Hepatocyte (in vitro differentiated cells): ENCODE data around the gene DCAF8. TPM values are rescaled to one million over a fixed set of nuclear protein-coding genes. Genes with fewer than 3 reads are reported as not detected.
A peak's percentile ranks its signal among the peaks of the same experiment; 100 is the strongest.

ENCODE experiments used
- DNase-seq: peaks from one replicate; pipeline ENCODE4 v3.0.0-alpha.2; 2016; ENCODE audit warnings: low spot score
- H2AFZ ChIP-seq: fragments of 200-600 bp; sonication (generic); 2 replicates; pipeline ENCODE4 v1.6.0; 2016; ENCODE audit warnings: antibody characterized with exemption, mild to moderate bottlenecking
- H3K27ac ChIP-seq: fragments of 200-600 bp; sonication (generic); 2 replicates; pipeline ENCODE4 v1.5.1; 2016; ENCODE audit warnings: mild to moderate bottlenecking
- H3K27me3 ChIP-seq: fragments of 200-600 bp; sonication (generic); 2 replicates; pipeline ENCODE4 v1.6.1; 2016
- H3K36me3 ChIP-seq: fragments of 200-600 bp; sonication (generic); replicated peaks from 2 replicates; pipeline ENCODE4 v1.5.1; 2016; ENCODE audit warnings: low read depth; ENCODE audit not compliant: insufficient read depth
- H3K4me1 ChIP-seq: fragments of 200-600 bp; sonication (generic); 2 replicates; pipeline ENCODE4 v1.5.1; 2016; ENCODE audit warnings: mild to moderate bottlenecking, moderate library complexity; ENCODE audit not compliant: insufficient read depth
- H3K4me2 ChIP-seq: fragments of 200-600 bp; sonication (generic); 2 replicates; pipeline ENCODE4 v1.6.0; 2016
- H3K4me3 ChIP-seq: fragments of 200-600 bp; sonication (generic); 2 replicates; pipeline ENCODE4 v1.5.1; 2016; ENCODE audit warnings: mild to moderate bottlenecking
- H3K79me2 ChIP-seq: fragments of 200-600 bp; sonication (generic); 2 replicates; pipeline ENCODE4 v1.6.0; 2017; ENCODE audit warnings: mild to moderate bottlenecking
- H3K9me2 ChIP-seq: fragments of 200-600 bp; sonication (generic); replicated peaks from 2 replicates; pipeline ENCODE4 v1.6.0; 2017; ENCODE audit warnings: mild to moderate bottlenecking; ENCODE audit not compliant: insufficient read depth
- H3K9me3 ChIP-seq: fragments of 200-600 bp; sonication (generic); 2 replicates; pipeline ENCODE4 v1.5.1; 2016; ENCODE audit warnings: low read depth, mild to moderate bottlenecking
- H4K20me1 ChIP-seq: fragments of 200-600 bp; sonication (generic); 2 replicates; pipeline ENCODE4 v1.6.0; 2016; ENCODE audit warnings: mild to moderate bottlenecking; ENCODE audit not compliant: insufficient read depth, poor library complexity, severe bottlenecking
- CTCF ChIP-seq: fragments of 200-600 bp; sonication (generic); IDR thresholded peaks from 2 replicates; pipeline ENCODE4 v1.5.1; 2016; ENCODE audit warnings: antibody characterized with exemption, mild to moderate bottlenecking; ENCODE audit not compliant: poor library complexity
- EZH2 ChIP-seq: fragments of 200-600 bp; sonication (generic); IDR thresholded peaks from 2 replicates; pipeline ENCODE4 v1.6.1; 2016; ENCODE audit warnings: antibody characterized with exemption, mild to moderate bottlenecking, borderline replicate concordance
- EZH2phosphoT487 ChIP-seq: fragments of 200-600 bp; sonication (generic); IDR thresholded peaks from one replicate; pipeline ENCODE4 v1.6.1; 2018; ENCODE audit warnings: antibody characterized with exemption, mild to moderate bottlenecking, low read depth, moderate library complexity; ENCODE audit not compliant: unreplicated experiment, severe bottlenecking
- WGBS: methylation state at CpG from one replicate; pipeline ENCODE4 v1.1.6; 2016; ENCODE audit warnings: low lambda C conversion rate; ENCODE audit errors: missing lambda C conversion rate; 5-methylcytosine and 5-hydroxymethylcytosine counted together
- polyA plus RNA-seq: library from polyadenylated mRNA; unstranded; fragments of >200 nt; fragmentation: Nextera tagmentation; extraction: Ambion mirVana; gene quantifications from 2 replicates; pipeline ENCODE4 v1.2.1, GENCODE V29; 2016
- total RNA-seq: library from RNA; depleted of rRNA; stranded (reverse); fragments of >200 nt; gene quantifications from 2 replicates; pipeline ENCODE4 v1.2.3, GENCODE V29; 2014

DCAF8 gene
- total and polyA plus RNA-seq, 2 experiments from 2014 or later = 95.1 to 110 TPM

GRCh38 chr1:160284782-160285344, 22.5 kb upstream of the DCAF8 start, which contains the start of gene PEX19:
Gene PEX19 (minus strand): TSS chr1:160285133. CDS start chr1:160285124, 9 bp downstream.
- Histone ChIP-seq H3K4me3 (peak within 1 kb of the TSS; percentile 55), H3K27ac (peak within 1 kb of the TSS; percentile 88), H4K20me1 (no peaks in the 10 kb centered on the region), H3K79me2 (peaks cover 19% of the 10 kb centered on the region), H3K27me3 (no peaks in the 10 kb centered on the region), H3K9me3 (no peaks in the 10 kb centered on the region), H3K36me3 (no peaks in the 10 kb centered on the region), H3K4me2 (peak within 1 kb of the TSS; percentile 86), H3K4me1 (peaks cover 11% of the 10 kb centered on the region), H3K9me2 (no peaks in the 10 kb centered on the region), H2AFZ (peak within 1 kb of the TSS; percentile 85)
- WGBS = under 1% methylated on average over 26 of the region's 27 CpGs
- DNase-seq = peak; percentile 94
- TF ChIP-seq EZH2 (no peak), CTCF (no peak), EZH2phosphoT487 (no peak)

GRCh38 chr1:160284220-160284781, 22.0 kb upstream of the DCAF8 start:
- H3K27me3 ChIP-seq = no peaks in the 10 kb centered on the region
- H3K4me1 ChIP-seq = peaks cover 11% of the 10 kb centered on the region
- H3K36me3 ChIP-seq = no peaks in the 10 kb centered on the region
- no peaks in the 10 kb centered on the region for H3K9me3 ChIP-seq
- peak; percentile 54 for DNase-seq
- peak overlapping the region; percentile 86 for H3K4me2 ChIP-seq
- H3K9me2 ChIP-seq = no peaks in the 10 kb centered on the region
- peaks cover 19% of the 10 kb centered on the region for H3K79me2 ChIP-seq
- WGBS = 9% methylated on average over 15 of the region's 15 CpGs
- peak overlapping the region; percentile 88 for H3K27ac ChIP-seq
- H2AFZ ChIP-seq = peak overlapping the region; percentile 85
- TF ChIP-seq EZH2 (no peak), EZH2phosphoT487 (no peak), CTCF (no peak)
- H4K20me1 ChIP-seq = no peaks in the 10 kb centered on the region
- H3K4me3 ChIP-seq = peak overlapping the region; percentile 55

GRCh38 chr1:160282807-160283206, 20.5 kb upstream of the DCAF8 start:
- H3K4me1 ChIP-seq = peaks cover 11% of the 10 kb centered on the region
- no peaks in the 10 kb centered on the region for H3K27me3 ChIP-seq
- no peaks in the 10 kb centered on the region for H3K36me3 ChIP-seq
- DNase-seq = no peak
- H3K4me2 ChIP-seq = no peak overlapping the region
- no peak overlapping the region for H3K4me3 ChIP-seq
- no peak overlapping the region for H3K27ac ChIP-seq
- 88% methylated on average over 7 of the region's 7 CpGs for WGBS
- TF ChIP-seq CTCF (no peak), EZH2 (no peak)
- H3K9me2 ChIP-seq = no peaks in the 10 kb centered on the region
- no peaks in the 10 kb centered on the region for H3K9me3 ChIP-seq
- peaks cover 19% of the 10 kb centered on the region for H3K79me2 ChIP-seq
- H2AFZ ChIP-seq = no peak overlapping the region
- H4K20me1 ChIP-seq = no peaks in the 10 kb centered on the region
